ENCODE measurements around the gene FAM107A.

DNA sequence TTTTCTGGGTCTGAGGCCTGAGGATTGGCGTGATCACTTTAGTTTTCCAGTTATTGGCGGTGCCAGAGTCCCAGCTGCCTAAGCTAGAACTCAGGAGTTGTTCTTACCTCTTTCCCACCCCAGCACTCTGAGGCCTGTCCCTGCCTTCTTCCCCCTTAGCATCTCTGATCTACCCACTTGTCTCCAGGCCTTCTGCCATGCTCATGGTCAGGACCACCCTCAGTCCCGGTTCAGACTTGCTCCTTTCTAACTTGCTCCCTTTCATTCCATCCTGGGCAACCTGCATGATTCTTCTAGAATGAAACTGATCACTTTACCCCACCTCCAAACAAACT is 55.9 kb downstream of the FAM107A start:
- TF ChIP-seq, protein P1, sequence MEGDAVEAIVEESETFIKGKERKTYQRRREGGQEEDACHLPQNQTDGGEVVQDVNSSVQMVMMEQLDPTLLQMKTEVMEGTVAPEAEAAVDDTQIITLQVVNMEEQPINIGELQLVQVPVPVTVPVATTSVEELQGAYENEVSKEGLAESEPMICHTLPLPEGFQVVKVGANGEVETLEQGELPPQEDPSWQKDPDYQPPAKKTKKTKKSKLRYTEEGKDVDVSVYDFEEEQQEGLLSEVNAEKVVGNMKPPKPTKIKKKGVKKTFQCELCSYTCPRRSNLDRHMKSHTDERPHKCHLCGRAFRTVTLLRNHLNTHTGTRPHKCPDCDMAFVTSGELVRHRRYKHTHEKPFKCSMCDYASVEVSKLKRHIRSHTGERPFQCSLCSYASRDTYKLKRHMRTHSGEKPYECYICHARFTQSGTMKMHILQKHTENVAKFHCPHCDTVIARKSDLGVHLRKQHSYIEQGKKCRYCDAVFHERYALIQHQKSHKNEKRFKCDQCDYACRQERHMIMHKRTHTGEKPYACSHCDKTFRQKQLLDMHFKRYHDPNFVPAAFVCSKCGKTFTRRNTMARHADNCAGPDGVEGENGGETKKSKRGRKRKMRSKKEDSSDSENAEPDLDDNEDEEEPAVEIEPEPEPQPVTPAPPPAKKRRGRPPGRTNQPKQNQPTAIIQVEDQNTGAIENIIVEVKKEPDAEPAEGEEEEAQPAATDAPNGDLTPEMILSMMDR (IDR thresholded peaks at IDR 0.05), result no peak
- no peak for TF ChIP-seq POLR2A (IDR thresholded peaks at IDR 0.05)

All from vagina (tissue), 2 donors.